Measurements from ENCODE around the gene RABEP1.
A peak's percentile ranks its signal among the peaks of the same experiment; 100 is the strongest.
"Not testable (repeated sequence)": the region's sequence is repeated elsewhere in the genome, so short reads cannot be mapped to it uniquely, and the experiment has no call there.

The RABEP1 gene

GRCh38 chr17:5281814-5282641 lies at the start of gene RABEP1:
Gene RABEP1, plus strand, starts transcription at chr17:5282284. Its CDS starts 203 bp downstream, at chr17:5282487.
- DNase-seq = peak; percentile 95

- DNase-seq = not testable (repeated sequence)
Observed at GRCh38 chr17:5233492-5233891, 48.6 kb upstream of the RABEP1 start.

GRCh38 chr17:5234645-5235576 lies 47.2 kb upstream of the RABEP1 start, which contains the start of gene SCIMP:
Gene SCIMP, minus strand, starts transcription at chr17:5234860. Its CDS starts 105 bp downstream, at chr17:5234755.
- no peak for DNase-seq

GRCh38 chr17:5236938-5237540 lies 45.0 kb upstream of the RABEP1 start:
- DNase-seq = no peak

- peak; percentile 34 for DNase-seq
Observed at GRCh38 chr17:5237541-5238016, 44.5 kb upstream of the RABEP1 start.

GRCh38 chr17:5238333-5238732 lies 43.8 kb upstream of the RABEP1 start:
- no peak for DNase-seq

- not testable (repeated sequence) for DNase-seq
Observed at GRCh38 chr17:5239769-5240168, 42.3 kb upstream of the RABEP1 start.

- peak; percentile 25 for DNase-seq
Observed at GRCh38 chr17:5241861-5242671, 40.0 kb upstream of the RABEP1 start.

GRCh38 chr17:5247621-5248020 lies 34.5 kb upstream of the RABEP1 start:
- DNase-seq = no peak

GRCh38 chr17:5248821-5249479 lies 33.1 kb upstream of the RABEP1 start:
- no peak for DNase-seq

- DNase-seq = peak; percentile 72
Observed at GRCh38 chr17:5249615-5250014, 32.5 kb upstream of the RABEP1 start.

- DNase-seq = no peak
Observed at GRCh38 chr17:5254414-5254813, 27.7 kb upstream of the RABEP1 start.

- DNase-seq = no peak
Observed at GRCh38 chr17:5254903-5255521, 27.1 kb upstream of the RABEP1 start.

GRCh38 chr17:5257124-5257523 lies 25.0 kb upstream of the RABEP1 start:
- no peak for DNase-seq

- no peak for DNase-seq
Observed at GRCh38 chr17:5260542-5260941, 21.5 kb upstream of the RABEP1 start.

- DNase-seq = no peak
Observed at GRCh38 chr17:5262416-5262991, 19.6 kb upstream of the RABEP1 start.

GRCh38 chr17:5263441-5263840 lies 18.6 kb upstream of the RABEP1 start:
- DNase-seq = no peak

GRCh38 chr17:5264893-5265292 lies 17.2 kb upstream of the RABEP1 start:
- DNase-seq = no peak

GRCh38 chr17:5269241-5269960 lies 12.7 kb upstream of the RABEP1 start:
- no peak for DNase-seq

- DNase-seq = no peak
Observed at GRCh38 chr17:5272322-5272721, 9.8 kb upstream of the RABEP1 start.

Measured in CD4-positive, alpha-beta T cell treated with Interleukin-6 for 4 hours (primary cell).